NOMO-1 (cell line): Measurements from ENCODE around the gene SLC43A2.

Experiments
- DNase-seq, 2 experiments: peaks; one replicate each; lab custom pipeline; 2025; ENCODE audit not compliant: unreplicated experiment in 2 of 2; lab: John Stamatoyannopoulos, UW

Gene SLC43A2

DNA sequence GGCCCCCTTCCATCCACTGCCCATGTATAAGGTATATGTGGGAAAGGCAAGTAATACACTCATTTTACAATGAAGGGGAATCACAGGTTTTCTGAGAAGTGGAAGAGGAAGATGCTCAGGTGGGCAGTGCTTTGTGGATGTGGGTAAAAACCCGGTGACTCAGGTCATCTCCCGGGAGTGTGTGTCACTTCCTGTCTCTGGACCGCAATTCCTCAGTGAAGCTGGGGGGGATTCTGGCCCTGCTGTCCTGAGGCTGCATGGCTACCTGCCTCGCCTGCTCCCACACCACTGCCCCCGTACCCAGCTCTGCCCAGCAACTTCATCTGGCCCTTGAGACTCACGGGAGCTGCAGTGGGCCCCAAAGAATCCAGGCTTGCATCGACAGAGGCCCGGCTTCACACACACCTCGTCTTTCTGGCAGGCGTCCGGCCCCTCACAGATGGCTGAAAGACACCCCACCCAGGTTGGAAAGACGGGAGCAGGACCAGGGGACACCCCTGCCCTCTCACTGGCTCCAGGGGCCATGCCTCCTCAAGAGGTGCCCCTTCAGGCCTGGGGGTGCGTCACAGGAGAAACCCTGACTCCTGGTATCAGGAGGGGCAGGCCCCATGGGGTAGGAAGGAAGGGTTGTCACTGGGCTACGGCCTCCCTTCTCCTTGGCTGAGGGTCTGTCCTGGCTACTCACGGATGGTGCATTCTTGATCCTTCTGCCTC is 16.0 kb upstream of the SLC43A2 start:
- DNase-seq: no peak

DNA sequence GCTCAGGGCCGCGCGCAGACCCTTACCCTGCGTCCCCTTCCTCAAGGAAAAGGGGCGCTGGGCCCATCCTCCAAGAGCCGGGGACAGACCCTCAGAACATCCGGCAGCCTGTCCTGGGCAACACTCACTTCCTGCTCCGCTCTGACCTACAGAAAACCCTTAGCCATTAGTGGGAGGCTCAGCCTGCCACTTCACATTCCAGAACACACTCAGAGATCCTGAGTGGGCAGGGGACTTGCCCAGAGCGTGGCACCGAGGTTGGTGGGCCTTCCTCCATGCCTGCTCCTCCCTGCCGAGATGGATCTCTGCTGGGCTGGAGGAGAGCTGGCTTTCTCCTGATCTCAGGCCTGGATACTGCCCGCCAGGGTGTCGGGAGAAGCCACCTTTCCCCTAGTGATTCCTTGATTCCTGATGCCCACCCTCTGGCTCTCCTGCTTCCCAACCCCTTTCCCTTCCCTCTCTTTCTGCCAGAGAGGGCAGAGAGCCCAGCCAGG is 15.4 kb upstream of the SLC43A2 start:
- no peak for DNase-seq

DNA sequence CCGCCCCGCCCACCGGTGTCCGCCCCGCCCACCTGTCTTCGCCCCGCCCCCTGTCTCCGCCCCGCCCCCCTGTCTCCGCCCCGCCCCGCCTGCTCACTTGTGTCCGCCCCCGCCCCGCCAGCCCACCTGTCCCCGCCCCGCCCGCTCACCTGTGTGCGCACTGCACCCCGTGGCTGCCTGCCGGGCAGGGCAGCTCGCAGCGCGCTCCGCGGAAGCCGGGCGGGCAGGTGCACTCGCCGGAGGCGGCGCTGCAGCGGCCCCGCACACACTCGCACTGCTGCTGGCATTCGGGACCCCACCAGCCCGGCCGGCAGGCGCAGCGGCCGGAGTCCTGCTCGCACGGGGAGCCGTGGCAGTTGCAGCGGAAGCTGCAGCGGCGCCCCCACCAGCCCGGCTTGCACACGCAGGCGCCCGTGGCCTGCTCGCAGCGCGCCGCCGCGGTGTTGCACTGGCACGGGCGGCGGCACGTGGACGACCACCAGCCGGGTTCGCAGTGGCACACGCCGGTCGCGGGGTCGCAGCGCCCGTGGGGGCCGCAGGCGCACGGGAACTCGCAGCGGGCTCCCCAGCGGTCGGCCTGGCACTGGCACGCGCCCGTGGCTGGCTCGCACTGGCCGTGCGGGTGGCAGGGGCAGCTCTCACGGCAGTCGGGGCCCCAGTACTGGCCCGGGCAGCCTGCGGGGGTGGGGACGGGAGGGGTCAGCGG is 14.8 kb upstream of the SLC43A2 start:
- DNase-seq: no peak

DNA sequence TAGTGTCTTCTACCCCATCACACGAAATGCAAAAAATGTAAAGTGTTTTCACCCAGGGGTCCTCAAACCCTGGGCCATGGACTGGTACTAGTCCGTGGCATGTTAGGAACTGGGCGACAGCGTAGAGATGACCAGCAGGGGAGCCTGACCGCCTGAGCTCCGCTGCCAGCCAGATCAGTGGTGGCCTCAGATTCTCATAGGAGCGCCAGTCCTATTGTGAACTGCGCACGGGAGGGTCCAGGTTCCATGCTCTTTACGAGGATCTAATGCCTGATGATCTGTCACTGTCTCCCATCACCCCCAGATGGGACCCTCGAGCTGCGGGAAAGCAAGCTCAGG is 12.4 kb upstream of the SLC43A2 start:
- DNase-seq: no peak

DNA sequence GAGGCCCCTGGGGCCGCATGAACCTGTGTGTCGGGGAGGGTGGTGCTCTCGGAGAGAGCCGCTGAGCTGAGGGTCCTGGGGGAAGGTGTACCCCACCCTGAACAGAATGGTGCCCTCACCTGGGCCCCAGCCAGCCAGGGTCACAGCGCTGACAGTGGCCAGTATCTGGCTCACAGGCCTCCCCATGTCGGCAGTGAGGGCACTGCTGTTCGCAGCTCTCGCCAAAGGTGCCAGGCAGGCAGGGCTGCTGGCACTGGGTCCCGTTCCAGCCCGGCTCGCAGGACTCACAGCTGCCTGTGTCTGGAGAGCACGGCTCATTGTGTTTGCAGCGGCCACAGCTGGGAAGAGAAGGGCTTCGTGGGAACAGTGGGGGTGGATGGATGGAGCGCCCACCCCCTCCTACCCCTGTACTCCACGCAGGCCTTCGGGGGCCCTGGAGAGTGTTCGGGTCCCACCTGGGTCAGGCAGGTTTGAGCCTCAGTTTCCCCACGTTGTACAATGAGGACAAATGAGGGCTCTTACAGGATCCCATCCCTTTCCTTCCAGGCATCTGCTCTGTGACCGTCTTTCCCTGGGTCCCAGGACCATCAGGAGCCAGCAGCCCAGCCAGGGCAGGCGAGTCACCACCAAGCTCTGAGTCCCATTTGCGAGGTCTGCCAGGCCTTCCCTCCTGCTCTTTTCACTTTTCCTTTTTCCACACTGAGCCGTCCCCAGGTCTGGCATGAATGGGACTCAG is 11.9 kb upstream of the SLC43A2 start:
- DNase-seq: no peak

DNA sequence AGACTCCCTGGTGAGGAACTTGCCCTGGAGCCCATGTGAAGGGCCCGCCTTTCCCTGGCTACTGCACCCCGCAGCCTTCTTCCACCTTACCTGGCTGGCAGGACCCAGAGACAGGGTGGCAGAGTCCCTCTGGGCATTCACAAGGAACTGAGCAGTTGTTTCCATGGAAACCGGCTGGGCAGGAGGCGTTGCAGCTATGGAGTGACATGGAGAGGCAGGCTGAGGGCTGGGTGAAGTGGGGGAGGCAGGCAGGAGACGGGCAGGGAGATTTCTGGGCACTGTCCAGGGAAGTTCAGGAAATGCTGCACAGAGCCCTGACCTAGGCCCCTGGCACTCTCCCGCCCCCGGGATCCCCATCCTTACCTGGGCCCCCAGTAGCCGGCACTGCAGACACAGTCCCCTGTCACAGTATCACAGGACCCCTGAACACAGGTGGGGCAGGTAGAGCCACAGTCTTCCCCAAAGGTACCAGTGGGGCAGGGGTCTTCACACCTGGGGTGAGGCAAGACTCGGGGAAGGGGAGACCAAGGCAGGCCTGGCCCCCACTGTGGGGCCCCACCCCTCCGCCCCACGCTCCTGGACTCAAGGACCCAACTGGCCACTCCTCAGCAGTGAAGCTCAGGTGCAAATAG is 11.0 kb upstream of the SLC43A2 start:
- DNase-seq: no peak

DNA sequence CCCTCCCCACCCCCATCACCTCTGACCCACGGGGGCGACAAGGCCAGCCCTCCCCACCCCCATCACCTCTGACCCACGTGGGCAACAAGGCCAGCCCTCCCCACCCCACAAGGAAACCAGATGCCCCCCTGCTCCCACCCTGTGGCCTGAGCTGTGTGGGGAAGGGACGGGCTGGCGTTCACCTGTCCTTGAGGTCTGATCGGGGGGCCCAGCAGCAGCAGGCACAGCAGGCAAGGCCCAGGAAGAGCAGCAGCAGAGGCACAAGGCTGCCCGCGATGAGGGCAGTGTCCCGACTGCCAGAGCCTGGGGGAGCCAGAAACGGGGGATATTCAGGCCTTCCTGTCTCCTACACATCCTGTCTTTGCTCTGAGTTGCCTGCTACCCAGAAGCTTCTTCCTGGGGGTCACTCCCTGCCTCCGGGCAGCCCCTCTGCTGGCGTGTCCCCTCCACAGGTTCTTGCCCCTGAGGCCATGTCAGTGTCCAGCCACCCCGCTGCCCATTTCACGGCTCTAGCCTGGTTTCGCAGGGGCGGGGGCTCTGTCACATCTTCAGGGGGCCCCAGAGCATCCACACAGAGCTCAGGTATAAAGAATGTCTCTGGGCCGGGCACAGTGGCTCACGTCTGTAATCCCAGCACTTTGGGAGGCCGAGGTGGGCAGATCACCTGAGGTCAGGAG is 10.1 kb upstream of the SLC43A2 start:
- DNase-seq: no peak

DNA sequence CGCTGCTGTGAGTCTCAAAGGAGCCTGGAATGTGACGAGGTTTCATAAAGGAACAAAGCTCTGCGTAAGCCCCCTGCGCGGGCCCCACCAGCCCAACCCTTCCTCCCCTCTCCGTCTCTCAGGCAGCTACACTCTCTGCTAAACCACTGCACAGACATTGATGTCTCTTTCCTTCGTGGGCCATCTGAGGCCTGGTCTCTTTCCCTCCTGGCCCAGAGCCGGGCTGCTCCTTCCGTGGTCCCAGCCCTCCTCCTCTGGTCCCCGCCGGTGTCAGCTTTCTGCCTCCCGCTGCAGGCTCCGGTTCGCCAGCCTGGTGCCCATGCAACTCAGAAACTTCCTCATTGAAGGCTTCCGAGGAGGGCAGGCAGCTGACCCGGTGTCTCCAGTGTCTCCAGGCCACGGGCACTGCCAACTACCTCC is 9.5 kb upstream of the SLC43A2 start:
- no peak for DNase-seq

DNA sequence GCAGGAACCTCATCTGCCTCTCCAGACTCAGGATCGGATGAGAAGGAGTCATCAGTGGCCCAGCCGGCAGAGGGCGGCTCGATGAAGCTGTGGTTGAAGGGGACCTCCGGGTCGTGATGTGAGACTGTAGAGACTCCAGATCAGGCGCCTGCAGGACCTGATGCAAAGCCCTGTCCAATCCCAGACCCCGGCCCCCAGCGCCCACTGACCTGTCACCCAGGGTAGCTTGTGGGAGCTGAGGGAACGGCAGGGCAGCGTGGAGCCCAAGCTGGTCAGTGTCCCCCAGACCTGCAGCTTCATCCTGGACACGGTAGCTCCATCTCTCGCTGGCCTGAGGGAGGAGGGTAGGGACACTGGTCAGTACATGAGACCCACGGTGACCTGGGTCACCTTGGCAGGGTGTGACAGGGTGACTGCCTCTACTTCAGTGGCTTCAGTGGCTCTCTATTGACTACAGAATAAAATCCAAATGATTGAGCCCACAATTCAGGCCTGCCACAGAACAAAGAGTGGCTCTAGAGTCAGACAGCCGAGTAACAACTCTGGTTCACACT is 8.2 kb upstream of the SLC43A2 start:
- no peak for DNase-seq

DNA sequence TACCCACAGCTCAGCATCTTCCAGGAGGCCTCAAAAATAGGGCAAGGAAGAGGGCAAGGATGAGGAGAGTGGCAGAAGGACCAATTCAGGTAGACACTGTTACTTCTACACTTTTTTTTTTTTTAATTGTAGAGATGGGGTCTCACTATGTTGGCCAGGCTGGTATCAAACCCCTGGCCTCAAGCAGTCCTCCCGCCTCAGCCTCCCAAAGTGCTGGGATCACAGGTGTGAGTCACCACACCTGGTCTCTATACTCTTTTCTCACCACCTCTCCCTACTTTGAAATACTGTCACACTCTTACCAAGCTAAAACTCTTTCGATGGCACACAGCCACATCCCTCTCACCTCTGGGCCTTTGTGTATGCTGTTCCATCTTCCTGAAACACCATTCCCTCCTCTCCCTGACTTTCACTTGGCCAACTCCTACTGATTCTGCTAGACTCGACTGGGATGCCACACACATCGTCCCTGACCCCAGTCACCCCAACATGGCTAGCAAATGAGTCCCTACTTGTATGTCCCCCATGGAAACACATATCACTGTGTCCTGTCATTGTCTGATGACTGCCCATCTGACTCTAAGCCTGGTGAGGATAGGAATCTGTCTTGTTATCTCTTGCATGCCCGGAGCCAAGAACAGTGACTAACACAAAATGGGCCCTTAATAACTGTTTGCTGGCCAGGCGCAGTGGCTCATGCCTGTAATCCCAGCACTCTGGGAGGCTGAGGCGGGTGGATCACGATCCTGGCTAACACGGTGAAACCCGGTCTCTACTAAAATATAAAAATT is 7.2 kb upstream of the SLC43A2 start:
- no peak for DNase-seq

DNA sequence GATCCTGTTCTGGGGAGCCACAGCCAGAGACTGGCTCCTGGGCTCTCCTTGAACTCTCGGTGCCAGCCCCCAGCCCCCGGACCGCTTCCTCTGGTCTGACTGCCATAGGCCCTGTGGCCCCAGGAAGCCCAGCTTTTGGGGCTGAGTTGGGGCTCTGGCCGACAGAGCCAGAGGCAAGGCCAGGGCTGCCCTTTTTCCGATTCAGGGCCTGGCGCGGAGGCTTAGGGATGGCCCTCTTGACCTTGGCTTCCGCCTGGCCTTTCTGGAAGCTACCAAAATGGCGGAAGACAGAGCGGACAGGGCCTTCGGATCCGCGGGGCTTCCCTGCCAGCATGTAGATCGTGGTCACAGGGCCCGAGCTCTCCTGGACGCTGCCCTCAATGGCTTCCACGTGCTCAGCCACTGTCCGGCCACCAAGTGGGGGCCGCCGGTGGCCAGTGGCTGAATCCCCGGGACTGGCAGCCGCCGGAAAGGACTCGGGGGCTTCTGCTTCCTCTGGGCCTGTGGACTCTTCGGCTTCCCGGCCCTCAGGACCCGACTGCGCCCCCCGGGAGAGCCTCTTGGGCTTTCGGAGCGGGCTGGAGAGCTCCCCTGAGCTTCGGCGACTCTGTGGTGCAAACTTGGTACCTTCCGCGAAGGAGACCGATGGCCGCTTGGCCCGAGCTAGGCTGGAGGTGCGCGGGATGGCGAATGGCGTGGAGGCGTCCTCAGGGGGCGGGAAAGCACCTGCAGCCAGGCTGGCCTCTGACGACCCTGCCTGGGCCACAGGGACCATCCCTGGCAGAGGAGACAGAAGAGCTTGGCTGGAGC is 6.4 kb upstream of the SLC43A2 start:
- DNase-seq: no peak

DNA sequence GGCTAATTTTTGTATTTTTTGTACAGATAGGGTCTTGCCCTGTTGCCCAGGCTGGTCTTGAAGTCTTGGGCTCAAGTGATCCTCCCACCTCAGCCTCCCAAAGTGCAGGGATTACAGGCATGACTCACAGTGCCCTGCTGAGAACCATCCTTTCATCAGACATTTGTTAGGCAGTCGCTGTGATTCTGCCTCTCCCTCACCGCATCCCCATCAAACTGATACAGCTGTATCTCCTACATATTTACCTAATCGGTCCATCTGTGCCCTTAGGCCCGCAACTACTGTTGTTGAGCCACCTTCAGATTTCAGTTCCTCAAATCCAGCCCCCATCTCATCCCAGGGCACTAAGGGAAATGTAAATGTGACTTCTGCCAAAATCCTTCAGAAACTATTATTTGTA is 2.0 kb upstream of the SLC43A2 start:
- peak; percentile 26 to 31 for DNase-seq

DNA sequence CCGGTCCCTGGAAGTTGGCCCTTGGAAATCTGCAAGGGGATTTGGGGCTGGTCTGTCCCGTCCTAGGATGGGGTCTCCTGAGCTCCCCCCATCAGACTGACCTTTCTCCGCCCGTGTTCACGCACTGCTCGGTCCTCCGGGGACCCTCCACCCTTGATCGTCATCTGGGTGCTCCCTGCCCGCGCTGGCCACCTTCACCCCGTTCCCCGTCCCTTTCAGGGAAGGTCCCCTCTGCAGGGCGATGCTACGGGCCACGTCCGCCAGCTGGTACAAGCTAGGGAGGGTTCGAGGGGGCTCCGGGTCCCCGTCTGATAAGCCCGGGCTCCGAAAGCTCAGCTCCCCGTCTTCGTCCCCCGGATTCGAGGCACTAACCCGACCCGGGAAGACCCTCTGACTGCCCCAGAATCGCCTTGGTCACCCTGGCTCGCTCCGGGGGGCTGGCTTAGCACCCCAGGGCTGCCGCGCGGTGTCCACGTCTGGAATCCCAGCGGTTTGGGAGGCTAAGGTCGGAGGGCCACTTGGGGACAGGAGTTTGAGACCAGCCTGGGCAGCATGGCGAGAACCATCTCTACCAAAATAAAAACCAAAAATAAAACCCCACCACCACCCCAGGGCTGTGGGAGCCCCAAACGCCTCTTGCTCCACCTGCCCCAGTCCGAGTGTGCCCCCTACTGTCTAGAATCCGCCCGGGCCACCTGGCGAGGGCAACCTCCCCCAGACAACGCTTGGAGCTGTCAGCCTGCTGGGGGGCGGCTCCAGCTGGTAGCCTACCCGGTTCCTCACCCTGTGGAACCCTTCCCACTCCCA is 1.1 kb upstream of the SLC43A2 start:
- DNase-seq: peak; percentile 48 to 69

DNA sequence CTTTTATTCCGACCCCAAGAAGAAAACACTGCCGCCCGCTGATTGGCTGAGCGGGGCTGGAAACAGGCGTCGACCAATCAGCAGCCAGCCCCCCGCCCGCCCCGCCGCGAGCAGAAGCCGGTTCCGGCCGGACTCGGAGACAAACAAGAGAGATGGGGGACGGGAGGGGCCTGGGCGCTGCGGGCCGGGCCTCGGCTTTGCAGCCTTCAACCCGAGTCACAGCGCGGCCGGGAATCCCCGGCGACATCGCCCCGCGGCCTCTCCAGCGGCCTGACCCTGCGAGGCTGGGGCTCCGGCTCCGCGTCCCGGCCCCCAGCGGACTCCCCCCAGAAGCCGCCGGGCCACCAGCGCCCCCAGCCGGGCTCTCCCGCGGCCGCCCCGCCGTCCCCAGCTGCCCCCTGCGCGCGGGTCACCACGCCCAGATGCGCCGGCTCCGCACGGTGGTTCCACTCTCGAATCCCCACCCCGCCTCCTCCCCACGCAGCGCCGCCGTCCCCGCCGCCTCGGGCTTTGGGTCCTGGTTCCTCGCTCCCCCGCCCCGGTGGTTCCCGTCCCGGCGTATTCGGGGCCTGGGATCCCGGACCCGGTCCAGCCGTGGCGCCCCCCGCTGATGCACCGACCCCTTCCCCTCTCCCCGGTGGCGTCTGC is 346 bp upstream of the SLC43A2 start:
- DNase-seq: peak; percentile 77 to 91

DNA sequence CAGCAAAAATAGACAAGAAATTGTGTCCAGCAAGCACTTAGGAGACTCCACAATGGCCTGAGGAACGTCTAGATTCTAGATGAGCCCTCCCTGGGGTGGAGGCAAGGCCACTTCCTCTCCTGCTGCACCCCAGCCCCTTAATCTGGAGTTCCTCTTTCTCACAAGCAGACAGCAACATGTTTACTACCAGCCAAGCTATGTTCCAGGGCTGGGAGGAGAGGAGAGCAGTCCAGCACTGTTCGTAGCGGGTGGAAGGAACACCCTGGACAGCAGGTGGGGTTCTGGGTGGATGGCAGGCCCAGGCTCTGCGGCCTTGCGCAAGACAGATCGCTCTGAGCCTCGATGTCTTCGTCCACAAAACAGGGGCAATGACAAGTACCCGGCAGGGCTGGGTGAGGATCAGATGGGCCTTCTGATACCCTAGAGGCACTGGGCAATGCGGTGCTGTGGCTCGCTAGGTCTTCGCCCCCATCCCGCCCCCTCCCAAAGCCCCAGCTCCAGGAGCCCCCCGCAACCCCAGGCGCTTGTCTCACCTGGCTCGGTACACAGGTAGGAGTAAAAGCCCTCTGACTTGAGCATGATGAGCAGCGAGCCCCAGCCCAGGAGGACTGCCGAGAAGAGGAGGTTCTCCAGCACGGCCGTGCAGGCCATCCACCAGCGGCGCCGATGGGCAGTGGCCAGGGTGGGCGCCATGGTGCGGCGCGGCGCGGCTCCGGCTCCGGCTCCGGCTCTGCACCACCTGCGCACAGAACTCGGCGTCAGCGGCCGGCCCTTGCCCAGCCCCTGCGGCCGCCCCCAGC is 1.3 kb downstream of the SLC43A2 start:
- peak; percentile 69 to 85 for DNase-seq

DNA sequence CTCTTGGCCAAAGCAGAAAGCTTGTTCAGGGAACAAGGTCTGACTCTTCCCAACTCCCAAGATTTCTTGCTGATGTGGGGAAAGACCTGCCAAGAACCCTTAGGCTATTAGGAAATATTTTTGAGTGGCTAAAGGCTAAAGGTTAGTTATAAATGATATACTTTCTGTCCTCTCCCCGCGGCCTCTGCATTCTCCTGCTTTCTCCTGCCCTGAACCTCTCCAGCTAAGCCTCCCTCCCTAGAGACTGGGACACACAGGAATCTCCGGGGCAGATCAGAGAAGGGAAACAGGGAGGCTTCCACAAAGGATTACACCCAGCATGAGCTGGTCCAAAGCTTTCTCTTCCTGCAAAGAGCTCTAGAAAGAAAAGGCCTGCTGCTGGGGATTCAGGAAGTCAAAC is 2.3 kb downstream of the SLC43A2 start:
- no peak for DNase-seq

DNA sequence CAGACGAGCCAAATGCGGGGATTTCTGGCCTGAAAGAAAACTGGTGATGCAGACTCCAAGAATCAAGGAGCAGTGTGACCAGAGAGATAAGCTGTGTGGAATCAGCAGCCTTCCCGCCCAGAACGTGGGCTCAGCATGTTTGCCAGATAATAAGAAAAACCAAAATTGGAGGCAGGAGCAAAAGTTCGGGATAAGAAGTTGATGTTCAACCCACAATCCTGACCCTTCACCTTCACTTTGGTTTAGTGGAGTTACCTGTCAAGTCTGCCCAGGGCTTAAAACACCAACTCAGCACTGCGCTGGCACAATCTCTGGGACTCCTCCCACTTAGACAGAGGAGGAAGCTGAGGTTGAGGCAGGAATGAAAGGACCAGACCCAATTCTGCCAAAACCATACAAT is 3.1 kb downstream of the SLC43A2 start:
- no peak for DNase-seq
